ENCODE results near the gene ACTR3C. TPM values are rescaled to one million over a fixed set of nuclear protein-coding genes. Genes with fewer than 3 reads are reported as not detected.
A peak's percentile ranks its signal among the peaks of the same experiment; 100 is the strongest.
"Not testable (repeated sequence)": the region's sequence is repeated elsewhere in the genome, so short reads cannot be mapped to it uniquely, and the experiment has no call there.

The ACTR3C gene
- total RNA-seq, 1 donor from 2014 or later, result 2.9 TPM

DNA sequence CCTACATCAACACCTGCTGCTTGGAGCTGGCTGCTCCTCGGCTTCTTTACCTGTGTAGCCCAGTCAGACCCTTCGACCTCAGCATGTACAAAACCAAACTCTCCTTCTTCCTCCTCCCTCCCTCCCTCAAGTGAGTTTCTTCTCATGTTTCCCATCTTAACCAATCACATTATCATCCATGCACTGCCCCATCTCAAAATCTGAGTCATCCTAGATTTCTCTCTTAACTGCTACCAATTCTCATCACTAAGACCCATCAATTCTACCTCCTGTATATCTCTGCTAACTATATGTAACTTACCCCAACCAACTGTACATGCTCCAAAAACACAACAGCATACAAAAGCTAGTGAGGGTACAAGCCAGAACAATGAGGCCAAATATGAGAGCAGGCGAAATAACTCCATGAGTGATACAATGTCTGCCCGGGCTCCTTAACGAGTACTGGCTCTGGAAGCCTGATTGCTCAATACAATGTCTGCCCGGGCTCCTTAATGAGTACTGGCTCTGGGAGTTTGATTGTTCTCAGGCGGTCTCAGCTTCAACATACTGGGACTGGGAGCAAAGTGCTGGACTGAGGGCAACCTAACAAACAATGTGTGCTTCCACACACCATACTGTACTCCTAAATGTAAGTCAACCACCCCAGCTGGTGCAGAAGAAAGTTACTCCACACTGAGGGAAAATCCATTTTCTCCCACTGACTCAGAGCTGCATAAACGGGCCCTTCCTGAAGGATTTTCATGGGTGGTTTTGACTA, 18.7 kb downstream of the ACTR3C start:
- ATAC-seq (ENCODE audit: poor library complexity), result peak; percentile 49
- DNase-seq; intact Hi-C loops (cut with DNase I): not testable (repeated sequence)

DNA sequence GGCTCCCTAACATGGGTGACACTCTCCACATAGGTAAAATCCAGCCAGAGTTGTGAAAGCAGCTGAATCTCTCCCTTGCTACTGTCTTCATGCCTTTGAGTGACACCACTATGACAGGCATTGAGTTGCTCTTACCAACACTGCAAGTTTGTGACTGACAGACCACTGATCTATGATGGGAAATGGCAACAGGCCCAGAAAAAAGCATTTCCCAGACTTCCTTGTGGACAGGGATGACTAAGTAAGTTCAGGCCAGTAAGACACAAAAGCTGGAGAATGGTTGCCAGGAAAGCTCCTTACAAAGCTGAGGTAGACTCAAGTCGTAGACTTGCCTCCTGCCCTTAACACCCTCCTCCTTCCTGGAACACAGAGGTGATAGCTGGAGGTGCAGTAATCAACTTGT, 20.4 kb downstream of the ACTR3C start:
- ATAC-seq (ENCODE audit: poor library complexity); intact Hi-C loops (cut with DNase I); DNase-seq: not testable (repeated sequence)

DNA sequence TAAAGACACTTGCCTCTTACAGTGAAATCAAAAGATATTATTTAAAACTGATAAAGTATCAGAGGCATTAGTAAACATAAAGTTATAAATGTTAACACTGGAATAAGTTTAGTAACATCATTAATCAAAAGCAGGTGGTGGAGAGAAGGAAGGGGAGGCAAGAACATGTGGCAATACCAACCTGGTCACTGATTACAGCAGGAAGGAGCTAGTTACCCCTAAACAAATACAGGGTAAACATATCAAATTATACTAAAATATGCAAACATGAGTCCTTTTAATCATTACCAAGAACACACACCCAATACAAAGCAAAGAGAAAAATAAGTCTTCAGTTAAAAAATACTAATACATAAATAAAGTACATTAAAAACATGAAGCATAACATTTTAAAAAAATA, 25.4 kb downstream of the ACTR3C start:
- DNase-seq; intact Hi-C loops (cut with DNase I); ATAC-seq (ENCODE audit: poor library complexity): not testable (repeated sequence)

DNA sequence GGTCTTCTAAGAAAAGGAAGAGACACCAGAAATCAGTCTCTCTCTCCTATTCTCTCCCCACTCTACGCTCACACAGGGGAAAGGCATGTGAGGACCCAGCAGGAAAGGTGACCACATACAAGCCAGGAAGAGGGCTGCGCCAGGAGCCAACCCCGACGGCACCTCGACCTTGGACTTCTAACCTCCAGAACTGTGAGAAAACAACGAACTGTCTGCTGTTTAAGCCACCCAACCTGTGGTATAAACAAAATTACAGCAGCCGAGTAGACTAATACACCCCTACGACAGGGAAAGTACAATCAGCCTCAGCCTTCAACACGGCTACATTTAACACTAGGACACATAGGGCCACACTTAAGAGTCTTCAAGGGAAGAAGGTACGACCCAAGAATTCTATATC, 26.5 kb downstream of the ACTR3C start:
- intact Hi-C loops (cut with DNase I); ATAC-seq (ENCODE audit: poor library complexity): not testable (repeated sequence)

DNA sequence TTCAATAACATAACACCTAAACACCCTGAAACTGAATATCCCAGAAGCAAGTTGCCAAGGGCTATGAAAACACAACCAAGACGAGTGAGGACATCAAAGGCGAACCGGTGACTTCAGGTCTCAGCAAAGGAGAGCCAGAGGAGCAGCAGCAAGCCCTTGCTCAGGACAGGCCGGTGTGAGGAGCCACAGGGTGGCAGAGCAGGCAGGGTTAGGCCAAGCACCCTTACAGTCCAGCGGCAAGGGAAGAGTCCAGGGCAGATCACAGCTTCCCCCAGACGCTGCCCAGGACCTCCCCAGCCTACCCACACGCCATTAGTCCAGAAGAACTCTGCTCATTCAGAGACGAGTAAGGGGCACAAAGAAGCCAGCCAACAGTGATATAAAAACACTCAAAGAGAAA, 27.7 kb downstream of the ACTR3C start:
- DNase-seq; intact Hi-C loops (cut with DNase I): not testable (repeated sequence)
- peak; percentile 80 for ATAC-seq (ENCODE audit: poor library complexity)

More for the DNA sequence above, 26.5 kb downstream of the ACTR3C start:
- DNase-seq, result not testable (repeated sequence)

DNA sequence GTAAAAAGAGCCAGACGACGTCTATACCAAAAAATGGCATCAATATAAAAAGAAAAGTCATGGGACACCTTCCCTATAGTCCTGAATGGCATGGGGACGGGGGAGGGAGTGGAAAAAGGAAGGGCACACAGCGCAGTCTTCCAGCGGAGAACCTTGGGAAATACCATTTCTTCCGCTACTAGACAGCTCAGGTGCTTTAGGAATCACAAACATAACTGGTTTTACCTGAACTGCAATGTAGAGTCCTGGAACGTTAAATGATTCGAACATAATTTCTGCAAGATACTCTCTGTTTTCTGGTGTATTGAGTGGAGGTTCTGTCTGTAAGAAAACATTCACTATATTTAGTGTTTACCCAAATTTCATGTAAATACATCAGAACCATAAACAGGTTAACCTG, 28.3 kb downstream of the ACTR3C start:
- ATAC-seq (ENCODE audit: poor library complexity); intact Hi-C loops (cut with DNase I); DNase-seq: not testable (repeated sequence)

DNA sequence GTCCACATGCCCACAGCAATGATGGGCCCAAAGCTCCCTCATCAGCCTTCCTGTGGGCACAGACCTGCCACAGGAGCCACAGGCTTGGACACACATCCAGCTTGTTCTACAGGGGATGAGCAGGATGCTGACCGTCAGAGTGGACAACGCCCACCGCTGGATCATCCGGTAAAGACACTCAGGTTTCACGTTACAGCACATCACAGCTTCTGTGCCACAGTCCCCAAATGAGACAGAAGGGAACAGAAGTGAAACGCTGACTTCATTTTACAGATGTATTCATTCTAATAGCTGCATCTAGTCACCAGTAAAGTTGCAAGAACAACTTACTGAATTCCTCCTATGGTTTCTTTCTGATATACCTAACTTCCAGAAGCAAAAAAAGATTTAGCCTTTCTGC, 33.0 kb downstream of the ACTR3C start:
- ATAC-seq (ENCODE audit: poor library complexity); DNase-seq; intact Hi-C loops (cut with DNase I): not testable (repeated sequence)

- intact Hi-C loops (cut with DNase I), result loop anchor here (5.0 kb wide), 1 partner anchor 133 kb away; no protein-coding TSS in a partner anchor
- not testable (repeated sequence) for ATAC-seq (ENCODE audit: poor library complexity); DNase-seq
Observed at GRCh38 chr7:150288816-150289215, 34.5 kb downstream of the ACTR3C start.

GRCh38 chr7:150287815-150288214, 35.5 kb downstream of the ACTR3C start:
- DNase-seq; ATAC-seq (ENCODE audit: poor library complexity): not testable (repeated sequence)
- intact Hi-C loops (cut with DNase I), result loop anchor here (5.0 kb wide), 1 partner anchor 134 kb away; no protein-coding TSS in a partner anchor

DNA sequence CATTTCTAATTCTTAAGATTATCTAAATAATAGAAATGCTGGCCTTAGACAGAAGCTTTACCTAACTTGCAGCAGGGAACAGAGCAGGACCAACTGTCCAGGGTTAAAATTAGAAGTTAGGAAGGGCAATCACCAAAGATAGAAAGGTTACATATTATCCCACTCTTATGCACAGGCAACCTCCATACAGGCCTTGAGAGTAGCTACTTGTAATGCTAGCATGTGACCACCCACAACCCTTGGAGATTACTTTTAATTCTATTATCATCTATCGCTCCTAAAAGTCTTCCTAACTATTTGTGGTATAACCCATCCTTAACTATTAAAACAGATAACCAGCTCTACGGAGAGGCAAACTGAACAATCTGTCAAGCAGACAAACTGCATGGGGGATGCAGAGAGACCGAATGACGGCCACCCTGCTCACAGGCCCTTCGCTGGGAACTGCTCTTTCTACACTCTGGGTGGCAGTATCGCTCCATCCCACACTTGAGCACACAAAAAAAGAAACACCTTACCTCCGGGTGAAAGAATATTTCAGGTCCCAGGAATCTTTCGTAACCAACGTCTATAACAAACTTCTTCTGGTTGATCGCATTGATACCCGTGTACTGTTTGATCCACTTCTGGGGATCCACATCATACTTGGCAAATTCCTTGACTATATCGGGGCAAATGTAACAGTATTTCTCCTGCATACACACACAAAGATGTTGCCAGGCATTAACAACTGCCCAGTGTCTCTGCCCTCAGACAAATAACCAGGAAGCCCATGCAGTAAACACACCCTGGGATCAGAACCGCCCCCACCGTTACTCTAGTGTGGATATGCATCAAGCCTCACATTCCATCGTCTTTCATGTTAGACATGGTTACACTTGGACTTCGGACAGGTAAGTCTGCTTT, 37.2 kb downstream of the ACTR3C start:
- peak; percentile 94 for ATAC-seq (ENCODE audit: poor library complexity)

DNA sequence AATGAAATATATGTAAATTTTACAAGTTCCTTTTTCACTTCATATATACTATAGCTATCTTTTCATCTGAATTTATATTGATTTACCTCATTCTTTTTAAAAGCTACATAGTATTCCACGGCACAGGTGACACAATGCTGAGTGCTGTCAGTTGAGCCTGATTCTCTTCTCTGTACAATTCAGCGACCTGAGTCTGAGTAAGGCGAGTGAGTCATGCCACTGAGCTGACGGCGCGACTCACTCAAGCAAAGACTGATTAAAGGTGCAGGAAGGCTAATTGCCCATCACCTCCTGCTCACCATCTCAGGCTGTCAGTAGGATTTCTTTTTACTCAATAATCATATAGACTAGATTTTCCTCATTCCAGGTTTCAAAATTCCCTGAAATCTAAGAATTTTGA, 39.7 kb downstream of the ACTR3C start:
- ATAC-seq (ENCODE audit: poor library complexity); intact Hi-C loops (cut with DNase I); DNase-seq: not testable (repeated sequence)

More for the DNA sequence above, 37.2 kb downstream of the ACTR3C start:
- not testable (repeated sequence) for DNase-seq
- intact Hi-C loops (cut with DNase I), result loop anchor here (5.0 kb wide), 1 partner anchor 136 kb away; no protein-coding TSS in a partner anchor

DNA sequence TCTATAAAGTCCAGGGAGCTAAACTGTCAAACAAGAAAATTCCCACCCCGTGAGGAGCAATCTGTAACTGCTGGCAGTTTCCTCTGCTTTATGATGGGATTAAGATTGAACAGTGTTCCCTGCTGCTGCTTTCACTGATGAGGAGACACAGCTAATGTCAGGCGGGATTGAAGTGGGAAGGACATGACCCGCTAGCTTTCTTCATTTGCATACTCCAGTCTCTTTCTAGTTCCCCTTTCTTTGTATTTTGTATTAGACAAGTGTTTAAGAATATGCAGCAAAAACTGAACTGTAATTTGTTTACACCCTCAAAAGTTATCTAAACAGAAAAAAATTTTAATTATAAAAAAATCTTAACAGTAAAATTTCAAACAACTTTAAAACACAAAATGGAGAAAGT, 40.2 kb downstream of the ACTR3C start:
- ATAC-seq (ENCODE audit: poor library complexity); intact Hi-C loops (cut with DNase I); DNase-seq: not testable (repeated sequence)

DNA sequence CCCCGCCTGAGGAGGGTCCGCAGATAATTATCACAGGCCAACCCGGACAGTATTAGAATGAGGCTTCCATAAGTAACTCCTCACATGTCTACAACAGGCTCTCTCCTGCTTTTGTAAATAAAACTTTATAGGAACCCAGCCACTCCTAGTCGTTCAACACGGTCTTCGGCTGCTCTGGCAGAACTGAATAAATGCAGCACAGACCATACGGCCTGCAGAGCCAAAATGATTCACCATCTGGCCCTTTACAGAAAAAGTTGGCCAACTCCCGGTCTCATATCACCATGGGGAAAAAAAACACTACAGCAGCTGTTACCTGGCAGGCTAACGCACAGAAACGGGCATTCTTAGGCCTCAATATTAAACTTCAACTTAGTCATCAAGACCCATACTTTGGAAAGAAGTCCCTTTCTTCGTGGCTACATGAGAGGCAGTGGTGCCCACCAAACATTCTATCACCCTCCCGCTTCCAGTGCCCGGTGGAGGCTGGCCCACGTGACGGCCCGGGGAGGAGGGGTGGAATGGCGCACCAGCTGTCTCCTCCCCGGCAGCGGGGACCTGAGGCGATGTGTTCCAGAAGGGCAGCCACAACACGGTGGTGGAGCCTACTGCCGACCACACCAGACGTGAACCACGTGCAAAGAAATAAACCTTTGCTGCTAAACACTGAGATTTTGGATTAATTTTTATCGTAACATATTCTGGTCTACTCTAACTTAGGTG, 41.5 kb downstream of the ACTR3C start:
- ATAC-seq (ENCODE audit: poor library complexity); DNase-seq; intact Hi-C loops (cut with DNase I): not testable (repeated sequence)

DNA sequence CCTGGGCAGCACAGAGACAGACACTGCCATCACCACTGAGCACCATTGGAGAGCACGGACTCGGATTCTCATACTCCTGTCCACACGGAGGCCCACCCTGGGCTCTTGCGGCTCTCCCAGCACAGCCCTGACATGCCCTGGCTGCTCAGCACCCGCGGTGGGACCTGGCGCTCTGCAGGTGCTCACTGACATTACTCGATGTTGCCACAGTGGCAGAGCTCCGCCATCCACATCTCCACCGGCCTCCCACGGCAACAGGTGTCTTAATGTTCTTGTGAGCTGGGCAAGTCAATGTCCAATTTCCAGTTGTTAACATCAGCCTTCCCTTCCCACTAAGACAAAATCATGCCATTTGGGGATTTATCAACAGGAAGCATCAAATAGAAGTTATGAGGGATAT, 45.0 kb downstream of the ACTR3C start:
- intact Hi-C loops (cut with DNase I); DNase-seq; ATAC-seq (ENCODE audit: poor library complexity): not testable (repeated sequence)

- intact Hi-C loops (cut with DNase I); DNase-seq: not testable (repeated sequence)
- ATAC-seq (ENCODE audit: poor library complexity), result peak; percentile 58
Observed at GRCh38 chr7:150276132-150276695, 47.1 kb downstream of the ACTR3C start.

DNA sequence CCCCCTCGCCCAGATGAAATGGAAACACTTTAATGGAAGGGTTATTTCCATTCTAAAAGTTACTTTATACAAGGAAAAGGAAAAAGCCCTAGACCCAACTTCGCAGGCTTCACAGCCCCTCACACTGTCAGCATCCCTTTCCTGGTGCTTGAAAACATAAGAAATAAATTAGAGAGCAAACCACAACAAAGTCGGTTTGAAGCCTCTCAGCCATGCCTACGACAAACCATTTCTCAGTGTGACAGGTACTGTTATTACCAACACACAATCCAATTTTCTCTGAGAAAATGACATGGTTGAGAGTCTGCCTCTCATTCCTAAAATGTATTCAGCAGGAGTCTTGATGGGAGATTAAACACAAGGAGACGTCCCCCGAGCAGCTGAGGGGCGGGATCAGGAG, 51.4 kb downstream of the ACTR3C start:
- ATAC-seq (ENCODE audit: poor library complexity); DNase-seq; intact Hi-C loops (cut with DNase I): not testable (repeated sequence)

- DNase-seq; intact Hi-C loops (cut with DNase I); ATAC-seq (ENCODE audit: poor library complexity): not testable (repeated sequence)
Observed at GRCh38 chr7:150270101-150270824, 53.1 kb downstream of the ACTR3C start.
